ENCODE data around the gene BCAP31. TPM values are rescaled to one million over a fixed set of nuclear protein-coding genes. Genes with fewer than 3 reads are reported as not detected.
A peak's percentile ranks its signal among the peaks of the same experiment; 100 is the strongest.

BCAP31 gene
- 108 TPM for total RNA-seq

GRCh38 chrX:153724252-153725038 lies at the start of gene BCAP31, which contains the start of gene ABCD1:
BCAP31 (minus strand) TSS chrX:153724387; CDS start chrX:153723244, 1,143 bp downstream.
ABCD1 (plus strand) TSS chrX:153724856; CDS start chrX:153725267, 411 bp downstream.
- peak; percentile 79 for ATAC-seq

GRCh38 chrX:153773218-153773611 lies 49.0 kb upstream of the BCAP31 start:
- DNase-seq (ENCODE audit: low spot score) (no peak), ATAC-seq (no peak)

More at GRCh38 chrX:153724252-153725038, at the start of gene BCAP31, which contains the start of gene ABCD1:
- DNase-seq (ENCODE audit: low spot score) = peak; percentile 91

DNA sequence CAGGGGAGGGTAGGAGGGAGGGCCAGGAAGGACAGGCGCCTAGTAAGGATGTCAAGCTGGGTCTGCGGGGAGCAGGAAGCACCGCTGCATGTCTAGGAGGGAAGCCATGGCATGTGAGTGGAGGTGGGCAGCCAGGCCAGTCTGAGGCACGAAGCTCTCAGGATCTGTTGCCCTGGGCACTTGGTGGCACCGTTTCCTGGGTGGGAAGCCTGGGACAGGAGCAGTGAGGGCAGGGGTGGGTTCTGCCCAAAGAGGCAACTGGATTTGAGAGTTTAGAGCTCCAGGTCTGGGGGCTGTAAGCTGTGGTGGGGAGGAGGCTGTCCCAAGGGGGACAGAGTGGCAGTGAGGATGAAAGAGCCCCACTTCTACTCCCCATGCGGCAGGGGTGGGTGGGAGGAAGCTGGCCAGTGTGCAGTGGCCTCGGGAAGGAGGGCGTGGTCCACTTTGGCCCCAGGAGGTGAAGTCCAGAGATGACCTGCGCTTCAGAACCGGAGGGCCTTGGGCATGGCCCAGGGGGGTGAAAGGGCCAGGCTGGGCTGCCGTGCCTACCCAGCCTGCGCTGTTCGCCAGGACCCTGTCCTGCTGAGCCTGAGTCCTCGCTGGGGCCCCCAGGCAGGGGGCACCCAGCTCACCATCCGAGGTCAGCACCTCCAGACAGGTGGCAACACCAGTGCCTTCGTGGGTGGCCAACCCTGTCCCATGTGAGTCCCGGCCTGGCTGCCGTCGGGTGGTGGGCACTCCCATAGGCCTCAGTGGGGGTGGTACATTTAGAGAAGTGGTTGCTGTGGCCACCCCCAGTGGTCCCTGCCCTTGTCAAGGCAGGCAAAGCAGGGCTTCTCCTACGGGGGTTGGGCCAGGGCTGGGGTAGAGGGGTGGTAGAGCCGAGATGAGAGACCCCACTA lies 48.4 kb upstream of the BCAP31 start:
- ATAC-seq (no peak), DNase-seq (ENCODE audit: low spot score) (no peak)

GRCh38 chrX:153771415-153772315 lies 47.5 kb upstream of the BCAP31 start:
- DNase-seq (ENCODE audit: low spot score) (no peak), ATAC-seq (no peak)

- ATAC-seq (no peak), DNase-seq (ENCODE audit: low spot score) (no peak)
Observed at GRCh38 chrX:153770601-153771414, 46.6 kb upstream of the BCAP31 start.

DNA sequence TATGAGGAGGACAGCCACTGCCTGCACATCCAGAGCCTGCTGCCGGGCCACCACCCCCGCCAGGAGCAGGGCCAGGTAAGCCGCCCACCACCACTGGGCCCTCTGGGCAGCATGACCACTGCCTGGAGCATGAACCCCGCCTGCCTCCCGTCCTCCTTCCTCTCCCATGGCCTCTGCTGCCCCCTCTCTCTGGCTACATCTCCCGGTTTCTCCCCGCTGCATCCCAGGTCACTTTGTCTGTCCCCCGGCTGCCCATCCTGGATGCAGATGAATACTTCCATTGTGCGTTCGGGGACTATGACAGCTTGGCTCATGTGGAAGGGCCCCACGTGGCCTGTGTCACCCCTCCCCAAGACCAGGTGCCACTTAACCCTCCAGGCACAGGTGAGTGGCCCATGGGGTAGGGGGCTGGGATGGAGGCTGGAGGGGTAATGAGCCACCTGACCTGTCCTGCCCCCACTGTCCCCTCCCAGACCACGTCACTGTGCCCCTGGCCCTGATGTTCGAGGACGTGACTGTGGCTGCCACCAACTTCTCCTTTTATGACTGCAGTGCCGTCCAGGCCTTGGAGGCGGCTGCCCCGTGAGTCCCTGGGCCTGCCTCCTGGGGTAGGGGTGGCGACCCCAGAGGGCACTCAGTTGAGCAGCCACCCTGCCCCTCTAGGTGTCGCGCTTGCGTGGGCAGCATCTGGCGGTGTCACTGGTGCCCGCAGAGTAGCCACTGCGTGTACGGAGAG lies 45.8 kb upstream of the BCAP31 start:
- DNase-seq (ENCODE audit: low spot score) (no peak), ATAC-seq (no peak)

DNA sequence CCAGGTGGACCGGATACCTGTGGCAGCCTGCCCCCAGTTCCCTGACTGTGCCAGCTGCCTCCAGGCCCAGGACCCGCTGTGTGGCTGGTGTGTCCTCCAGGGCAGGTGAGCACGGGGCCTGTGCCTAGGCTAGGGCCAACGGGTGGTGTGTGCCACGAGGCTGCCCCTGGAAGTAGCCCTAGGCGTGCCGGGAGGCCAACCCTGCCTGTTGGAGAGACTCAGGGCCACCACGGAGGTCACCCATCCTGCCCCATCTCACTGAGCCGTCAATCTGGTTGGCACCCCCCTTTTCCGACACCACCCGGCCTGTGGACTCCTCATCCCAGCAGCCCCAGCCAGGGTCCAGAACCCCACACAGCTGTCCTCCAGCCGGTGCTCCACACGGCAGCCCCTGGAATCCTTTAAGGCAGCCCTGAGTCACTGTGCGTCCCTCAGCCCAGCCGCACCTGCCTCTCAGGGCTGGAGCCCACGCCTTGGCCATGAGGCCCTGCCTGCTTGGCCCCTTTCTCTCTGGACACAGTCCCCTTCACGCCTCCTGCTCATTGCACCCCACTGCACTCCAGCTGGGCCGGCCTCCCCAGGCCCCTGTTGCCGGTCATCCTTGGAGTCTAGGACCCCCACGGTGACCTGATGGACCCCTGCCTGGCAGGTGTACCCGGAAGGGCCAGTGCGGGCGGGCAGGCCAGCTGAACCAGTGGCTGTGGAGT lies 45.1 kb upstream of the BCAP31 start:
- DNase-seq (ENCODE audit: low spot score) = no peak

DNA sequence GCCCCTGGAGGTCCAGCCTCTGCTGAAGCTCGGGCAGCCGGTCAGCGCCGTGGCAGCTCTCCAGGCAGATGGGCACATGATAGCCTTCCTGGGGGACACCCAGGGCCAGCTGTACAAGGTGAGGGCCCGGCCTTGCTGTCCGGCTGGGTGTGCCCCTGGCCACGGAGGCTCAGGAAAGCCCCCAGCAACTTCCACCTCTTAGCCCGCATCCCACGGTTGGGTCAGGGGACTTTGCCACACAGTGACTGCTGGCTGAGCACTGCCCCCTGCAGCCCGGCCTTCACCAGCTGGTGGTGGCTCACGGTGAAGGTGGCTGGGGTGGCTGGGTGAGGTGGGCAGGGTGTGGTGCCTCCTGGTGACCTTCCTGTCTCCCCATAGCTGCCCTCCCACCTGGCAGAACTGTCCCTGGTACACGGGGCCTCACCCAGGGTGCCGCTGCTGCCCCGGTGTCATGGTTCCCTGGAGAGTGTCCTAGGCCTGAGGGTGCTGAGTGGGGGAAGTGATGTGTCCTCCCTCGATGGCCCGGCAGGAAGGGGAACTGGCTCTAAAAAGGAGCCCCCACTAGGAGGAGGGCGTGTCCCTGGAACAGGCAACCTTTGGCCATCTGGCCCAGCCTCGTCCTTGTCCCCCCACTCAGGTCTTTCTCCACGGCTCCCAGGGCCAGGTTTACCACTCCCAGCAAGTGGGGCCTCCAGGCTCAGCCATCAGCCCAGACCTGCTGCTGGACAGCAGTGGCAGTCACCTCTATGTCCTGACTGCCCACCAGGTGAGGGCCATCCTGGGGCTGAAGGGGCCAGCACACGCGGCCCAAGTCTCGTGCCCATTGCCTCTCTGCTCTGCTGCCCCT lies 44.3 kb upstream of the BCAP31 start:
- DNase-seq (ENCODE audit: low spot score) (no peak), ATAC-seq (no peak)

More for the DNA sequence above, 45.1 kb upstream of the BCAP31 start:
- ATAC-seq = no peak

- ATAC-seq (no peak), DNase-seq (ENCODE audit: low spot score) (no peak)
Observed at GRCh38 chrX:153767674-153768055, 43.5 kb upstream of the BCAP31 start.

DNA sequence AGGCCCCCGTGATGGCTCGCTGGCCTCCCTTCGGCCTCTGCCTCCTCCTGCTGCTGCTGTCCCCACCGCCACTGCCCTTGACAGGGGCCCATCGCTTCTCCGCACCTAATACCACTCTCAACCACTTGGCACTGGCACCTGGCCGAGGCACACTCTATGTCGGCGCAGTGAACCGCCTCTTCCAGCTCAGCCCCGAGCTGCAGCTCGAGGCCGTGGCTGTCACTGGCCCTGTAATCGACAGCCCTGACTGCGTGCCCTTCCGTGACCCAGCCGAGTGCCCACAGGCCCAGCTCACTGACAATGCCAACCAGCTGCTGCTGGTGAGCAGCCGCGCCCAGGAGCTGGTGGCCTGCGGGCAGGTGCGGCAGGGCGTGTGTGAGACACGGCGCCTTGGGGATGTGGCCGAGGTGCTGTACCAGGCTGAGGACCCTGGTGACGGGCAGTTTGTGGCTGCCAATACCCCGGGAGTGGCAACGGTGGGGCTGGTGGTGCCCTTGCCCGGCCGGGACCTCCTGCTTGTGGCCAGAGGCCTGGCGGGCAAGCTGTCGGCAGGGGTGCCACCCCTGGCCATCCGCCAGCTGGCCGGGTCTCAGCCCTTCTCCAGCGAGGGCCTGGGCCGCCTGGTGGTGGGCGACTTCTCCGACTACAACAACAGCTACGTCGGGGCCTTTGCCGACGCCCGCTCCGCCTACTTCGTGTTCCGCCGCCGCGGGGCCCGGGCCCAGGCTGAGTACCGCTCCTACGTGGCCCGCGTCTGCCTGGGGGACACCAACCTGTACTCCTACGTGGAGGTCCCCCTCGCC lies 42.9 kb upstream of the BCAP31 start:
- no peak for ATAC-seq

GRCh38 chrX:153766098-153766817 lies 42.1 kb upstream of the BCAP31 start:
- no peak for ATAC-seq
- no peak for DNase-seq (ENCODE audit: low spot score)

More for the DNA sequence above, 42.9 kb upstream of the BCAP31 start:
- no peak for DNase-seq (ENCODE audit: low spot score)

- DNase-seq (ENCODE audit: low spot score) (no peak), ATAC-seq (peak; percentile 32)
Observed at GRCh38 chrX:153765138-153766079, 41.2 kb upstream of the BCAP31 start.

- ATAC-seq (no peak), DNase-seq (ENCODE audit: low spot score) (no peak)
Observed at GRCh38 chrX:153764786-153765137, 40.6 kb upstream of the BCAP31 start.

- peak; percentile 72 for DNase-seq (ENCODE audit: low spot score)
- ATAC-seq = peak; percentile 96
Observed at GRCh38 chrX:153763989-153764755, 40.0 kb upstream of the BCAP31 start, which contains the start of gene PLXNB3. PLXNB3 (plus strand) TSS chrX:153764249; CDS start chrX:153765536, 1,287 bp downstream.
